Effector memory CD8-positive, alpha-beta T cell (primary cell): Measurements from ENCODE around the gene SMIM36.
A peak's percentile ranks its signal among the peaks of the same experiment; 100 is the strongest.
"Not testable (repeated sequence)": the region's sequence is repeated elsewhere in the genome, so short reads cannot be mapped to it uniquely, and the experiment has no call there.

ENCODE experiments used
- ATAC-seq: fragments of 150-1000 bp; cut with Tn5 transposase; replicated peaks from 2 replicates; pipeline ENCODE4 v1.10.0; 2021; ENCODE audit warnings: mild to moderate bottlenecking, moderate library complexity
- DNase-seq, 3 experiments: peaks; one replicate each; pipeline ENCODE4 v3.0.0; 2021
- H3K27ac Mint-ChIP-seq, 2 donors: one replicate each; pipeline ENCODE4 v1.8.0; 2022; ENCODE audit warnings: mild to moderate bottlenecking in 2 of 2, mixed read lengths in 2 of 2, moderate library complexity in 2 of 2
- H3K27me3 Mint-ChIP-seq, 2 donors: one replicate each; pipeline ENCODE4 v1.8.0; 2022; ENCODE audit warnings: mixed read lengths in 2 of 2
- H3K36me3 Mint-ChIP-seq: one replicate; pipeline ENCODE4 v1.8.0; 2022; ENCODE audit warnings: mild to moderate bottlenecking, moderate library complexity, mixed read lengths; ENCODE audit not compliant: insufficient read depth
- H3K4me1 Mint-ChIP-seq, 2 donors: one replicate each; pipeline ENCODE4 v1.8.0; 2022; ENCODE audit warnings: low read depth in 2 of 2, mixed read lengths in 2 of 2
- H3K4me3 Mint-ChIP-seq, 2 donors: one replicate each; pipeline ENCODE4 v1.8.0; 2022; ENCODE audit warnings: mild to moderate bottlenecking in 2 of 2, mixed read lengths in 2 of 2, moderate library complexity in 2 of 2
- H3K9me3 Mint-ChIP-seq, 2 donors: one replicate each; pipeline ENCODE4 v1.8.0; 2022; ENCODE audit warnings: mixed read lengths in 2 of 2

Gene SMIM36

GRCh38 chr17:55527540-55528118 is 16.4 kb upstream of the SMIM36 start:
- no peak overlapping the region for H3K27ac Mint-ChIP-seq
- DNase-seq (no peak), ATAC-seq (no peak)
- H3K4me3 Mint-ChIP-seq = no peak overlapping the region
- H3K27me3 Mint-ChIP-seq = peaks cover 0 to 14% of the 10 kb centered on the region in 2 donors
- H3K36me3 Mint-ChIP-seq = no peaks in the 10 kb centered on the region
- no peaks in the 10 kb centered on the region for H3K4me1 Mint-ChIP-seq
- no peaks in the 10 kb centered on the region for H3K9me3 Mint-ChIP-seq

GRCh38 chr17:55524440-55525220 is 13.4 kb upstream of the SMIM36 start:
- Mint-ChIP-seq H3K9me3 (no peaks in the 10 kb centered on the region), H3K4me1 (no peaks in the 10 kb centered on the region), H3K4me3 (no peak overlapping the region), H3K36me3 (no peaks in the 10 kb centered on the region), H3K27ac (no peak overlapping the region), H3K27me3 (peaks cover 0 to 9% of the 10 kb centered on the region in 2 donors)
- DNase-seq (no peak), ATAC-seq (no peak)

- H3K27me3 Mint-ChIP-seq, H3K9me3 Mint-ChIP-seq, DNase-seq, ATAC-seq, H3K4me3 Mint-ChIP-seq, H3K36me3 Mint-ChIP-seq, H3K4me1 Mint-ChIP-seq, H3K27ac Mint-ChIP-seq: not testable (repeated sequence)
Observed at GRCh38 chr17:55523032-55523431, 11.8 kb upstream of the SMIM36 start.

GRCh38 chr17:55521186-55521585 is 9.9 kb upstream of the SMIM36 start:
- DNase-seq (no peak), ATAC-seq (no peak)
- Mint-ChIP-seq H3K9me3 (no peaks in the 10 kb centered on the region), H3K27me3 (peaks cover 0 to 11% of the 10 kb centered on the region in 2 donors), H3K4me3 (no peak overlapping the region), H3K36me3 (no peaks in the 10 kb centered on the region), H3K27ac (no peak overlapping the region), H3K4me1 (no peaks in the 10 kb centered on the region)

GRCh38 chr17:55520402-55520801 is 9.2 kb upstream of the SMIM36 start:
- ATAC-seq = no peak
- Mint-ChIP-seq H3K36me3 (no peaks in the 10 kb centered on the region), H3K9me3 (no peaks in the 10 kb centered on the region), H3K4me3 (no peak overlapping the region), H3K27ac (no peak overlapping the region), H3K4me1 (no peaks in the 10 kb centered on the region), H3K27me3 (peaks cover 0 to 14% of the 10 kb centered on the region in 2 donors)
- DNase-seq = no peak

GRCh38 chr17:55518510-55518909 is 7.3 kb upstream of the SMIM36 start:
- Mint-ChIP-seq H3K4me1 (no peaks in the 10 kb centered on the region), H3K36me3 (no peaks in the 10 kb centered on the region), H3K27me3 (peaks cover 0 to 14% of the 10 kb centered on the region in 2 donors), H3K9me3 (no peaks in the 10 kb centered on the region), H3K4me3 (no peak overlapping the region), H3K27ac (no peak overlapping the region)
- DNase-seq (no peak), ATAC-seq (no peak)

- no peaks in the 10 kb centered on the region for H3K36me3 Mint-ChIP-seq
- ATAC-seq = peak; percentile 61
- no peak overlapping the region for H3K4me3 Mint-ChIP-seq
- DNase-seq = peak; percentile 61 to 71 (median 65)
- H3K27me3 Mint-ChIP-seq = peaks cover 0 to 5% of the 10 kb centered on the region in 2 donors
- no peaks in the 10 kb centered on the region for H3K9me3 Mint-ChIP-seq
- H3K4me1 Mint-ChIP-seq = no peaks in the 10 kb centered on the region
- no peak overlapping the region for H3K27ac Mint-ChIP-seq
Observed at GRCh38 chr17:55513885-55514590, 2.8 kb upstream of the SMIM36 start.

- not testable (repeated sequence) for H3K4me1 Mint-ChIP-seq, H3K9me3 Mint-ChIP-seq, H3K4me3 Mint-ChIP-seq, H3K27me3 Mint-ChIP-seq, ATAC-seq, H3K36me3 Mint-ChIP-seq, H3K27ac Mint-ChIP-seq, DNase-seq
Observed at GRCh38 chr17:55507669-55508068, 3.6 kb downstream of the SMIM36 start.

- not testable (repeated sequence) for DNase-seq, H3K9me3 Mint-ChIP-seq, H3K36me3 Mint-ChIP-seq, H3K4me3 Mint-ChIP-seq, H3K27me3 Mint-ChIP-seq, H3K4me1 Mint-ChIP-seq, H3K27ac Mint-ChIP-seq, ATAC-seq
Observed at GRCh38 chr17:55501626-55502025, 9.6 kb downstream of the SMIM36 start.

- DNase-seq (no peak), ATAC-seq (no peak)
- H3K4me1 Mint-ChIP-seq = no peaks in the 10 kb centered on the region
- no peaks in the 10 kb centered on the region for H3K36me3 Mint-ChIP-seq
- no peaks in the 10 kb centered on the region for H3K9me3 Mint-ChIP-seq
- H3K27ac Mint-ChIP-seq = no peak overlapping the region
- peaks cover 0 to 9% of the 10 kb centered on the region in 2 donors for H3K27me3 Mint-ChIP-seq
- no peak overlapping the region for H3K4me3 Mint-ChIP-seq
Observed at GRCh38 chr17:55500103-55500502, 11.1 kb downstream of the SMIM36 start.

GRCh38 chr17:55496094-55496881 is 15.0 kb downstream of the SMIM36 start:
- ATAC-seq (no peak), DNase-seq (no peak)
- no peaks in the 10 kb centered on the region for H3K36me3 Mint-ChIP-seq
- no peak overlapping the region for H3K4me3 Mint-ChIP-seq
- H3K27me3 Mint-ChIP-seq = peaks cover 12 to 35% of the 10 kb centered on the region in 2 donors
- no peaks in the 10 kb centered on the region for H3K9me3 Mint-ChIP-seq
- no peaks in the 10 kb centered on the region for H3K4me1 Mint-ChIP-seq
- H3K27ac Mint-ChIP-seq = no peak overlapping the region

GRCh38 chr17:55495239-55495638 is 16.0 kb downstream of the SMIM36 start:
- no peaks in the 10 kb centered on the region for H3K4me1 Mint-ChIP-seq
- no peaks in the 10 kb centered on the region for H3K36me3 Mint-ChIP-seq
- no peak for ATAC-seq
- DNase-seq = no peak
- H3K27me3 Mint-ChIP-seq = peaks cover 16 to 45% of the 10 kb centered on the region in 2 donors
- no peak overlapping the region for H3K4me3 Mint-ChIP-seq
- H3K9me3 Mint-ChIP-seq = no peaks in the 10 kb centered on the region
- H3K27ac Mint-ChIP-seq = no peak overlapping the region

- Mint-ChIP-seq H3K9me3 (no peaks in the 10 kb centered on the region), H3K27ac (no peak overlapping the region), H3K27me3 (peaks cover 36 to 66% of the 10 kb centered on the region in 2 donors), H3K4me3 (no peak overlapping the region), H3K4me1 (no peaks in the 10 kb centered on the region), H3K36me3 (no peaks in the 10 kb centered on the region)
- ATAC-seq (no peak), DNase-seq (no peak)
Observed at GRCh38 chr17:55492781-55493341, 18.4 kb downstream of the SMIM36 start.
